ENCODE data around the gene IL25.
"Not testable (repeated sequence)": the region's sequence is repeated elsewhere in the genome, so short reads cannot be mapped to it uniquely, and the experiment has no call there.

Gene IL25

DNA sequence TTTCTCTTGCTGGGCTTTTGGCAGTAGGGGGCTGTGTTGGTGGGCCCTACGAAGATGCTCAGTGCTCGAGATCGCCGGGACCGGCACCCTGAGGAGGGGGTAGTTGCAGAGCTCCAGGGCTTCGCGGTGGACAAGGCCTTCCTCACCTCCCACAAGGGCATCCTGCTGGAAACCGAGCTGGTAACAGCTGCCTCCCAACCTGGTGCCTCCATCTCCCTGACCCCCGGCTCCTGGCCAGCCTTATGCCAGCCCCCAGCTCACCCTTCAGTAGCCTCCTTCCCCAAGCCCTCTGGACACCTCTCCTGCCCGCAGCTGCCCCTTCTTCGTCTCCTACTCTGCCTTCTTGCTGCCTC is 4.6 kb downstream of the IL25 start:
- DNase-seq: no peak

DNA sequence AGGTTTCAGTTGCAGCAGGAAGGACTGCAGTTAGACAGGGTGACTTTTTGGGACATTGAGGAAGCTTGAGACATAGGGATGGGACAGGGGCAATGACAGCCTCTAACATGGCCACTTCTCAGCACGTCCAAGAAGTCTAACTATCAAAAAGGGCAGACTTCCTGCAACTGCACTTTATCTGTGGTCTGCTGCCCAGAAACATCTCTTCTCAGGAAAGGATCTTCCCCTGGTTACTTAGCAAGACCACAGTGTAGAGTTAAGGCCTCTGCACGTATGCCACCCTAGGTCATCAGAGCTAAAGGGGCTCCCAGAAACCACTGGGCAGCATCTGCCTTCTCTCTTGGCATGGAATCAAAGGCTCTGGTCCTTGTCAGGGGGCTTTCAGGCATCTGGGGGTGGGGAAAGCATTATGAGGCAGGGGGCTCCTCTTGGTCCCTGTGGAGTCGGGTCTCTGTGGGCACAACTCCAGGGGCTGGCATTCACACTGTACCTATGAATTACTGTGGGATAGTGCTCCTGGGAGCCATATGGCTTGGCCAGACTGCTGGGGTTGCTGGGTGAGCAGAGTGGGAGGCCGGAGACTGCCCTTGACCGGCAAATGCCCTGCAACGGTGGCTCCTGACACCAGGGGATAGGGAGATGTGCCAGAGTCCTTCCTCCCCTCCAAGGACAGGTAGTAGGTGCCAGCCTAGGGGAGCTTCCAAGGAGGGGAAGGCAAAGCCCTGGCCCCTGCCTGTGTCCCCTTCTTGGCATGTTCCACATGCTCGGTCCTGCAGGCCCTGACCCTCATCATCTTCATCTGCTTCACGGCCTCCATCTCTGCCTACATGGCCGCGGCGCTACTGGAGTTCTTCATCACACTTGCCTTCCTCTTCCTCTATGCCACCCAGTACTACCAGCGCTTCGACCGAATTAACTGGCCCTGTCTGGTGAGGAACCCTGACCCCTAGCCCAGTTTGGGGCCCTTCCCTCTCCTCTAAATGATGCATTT is 5.3 kb downstream of the IL25 start:
- no peak for DNase-seq

DNA sequence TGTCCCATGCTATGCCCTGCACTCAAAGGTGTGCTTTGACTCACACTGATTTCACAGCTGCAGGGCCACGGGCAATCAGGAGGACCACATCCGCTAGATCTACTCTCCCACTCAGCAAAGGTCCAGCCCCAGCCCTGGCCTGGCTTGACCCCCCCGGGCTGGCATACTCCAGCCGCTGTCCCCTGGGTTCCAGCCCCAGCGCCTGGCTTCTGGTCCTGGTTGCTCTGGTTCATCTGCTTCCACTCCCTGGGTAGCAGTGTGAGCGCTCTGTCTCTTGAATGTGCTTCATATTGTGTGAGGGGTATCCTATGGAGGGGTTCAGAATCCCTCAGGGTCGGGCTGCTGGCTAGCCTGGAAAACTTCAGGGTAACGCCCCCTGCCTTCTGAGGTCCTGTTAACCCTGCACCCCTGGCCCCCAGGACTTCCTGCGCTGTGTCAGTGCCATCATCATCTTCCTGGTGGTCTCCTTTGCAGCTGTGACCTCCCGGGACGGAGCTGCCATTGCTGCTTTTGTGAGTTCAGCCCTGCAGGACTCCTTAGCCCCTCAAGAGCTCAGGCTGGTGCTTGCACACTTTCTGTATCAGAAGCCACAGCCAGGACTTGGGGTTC is 6.1 kb downstream of the IL25 start:
- DNase-seq: no peak

DNA sequence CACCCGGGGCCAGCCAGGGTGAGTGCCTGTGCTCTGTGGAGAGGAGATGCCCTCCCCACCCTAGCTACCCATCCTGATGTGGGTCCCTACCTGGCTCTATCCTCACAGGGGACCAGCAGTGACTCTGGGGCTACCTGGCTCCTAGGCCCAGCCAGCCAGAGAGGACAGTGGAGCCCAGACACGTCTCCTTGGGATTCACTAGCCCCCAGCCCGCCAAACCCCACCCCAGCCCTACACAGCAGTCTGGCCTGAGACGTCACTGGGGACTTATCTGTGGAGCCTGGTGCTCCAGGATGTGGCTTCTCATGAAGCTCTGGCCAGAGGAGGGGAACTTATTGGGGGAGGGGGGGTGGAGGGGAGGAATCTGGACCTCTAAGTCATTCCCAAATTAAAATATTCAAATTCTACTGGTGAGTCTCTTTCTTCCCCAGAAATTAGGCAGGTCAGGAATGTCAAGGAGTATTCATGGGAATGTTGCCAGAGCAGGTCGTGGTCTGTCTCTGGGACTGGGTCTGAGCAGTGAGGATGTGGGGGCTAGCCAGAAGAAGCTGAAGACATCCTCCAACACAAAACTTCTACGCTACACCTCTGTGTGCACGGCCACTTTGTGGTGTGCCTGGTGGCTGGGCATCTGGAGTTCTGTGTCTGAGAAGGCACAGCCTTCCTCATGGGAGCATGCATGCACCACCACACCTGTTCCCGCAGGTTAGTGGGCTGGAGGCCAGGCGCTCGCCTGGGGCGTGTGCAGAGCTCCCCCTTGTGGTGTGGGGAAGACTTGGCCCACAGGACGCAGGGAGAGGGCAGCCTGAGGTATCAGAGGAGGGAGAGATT is 7.0 kb downstream of the IL25 start:
- peak; percentile 76 for DNase-seq

DNA sequence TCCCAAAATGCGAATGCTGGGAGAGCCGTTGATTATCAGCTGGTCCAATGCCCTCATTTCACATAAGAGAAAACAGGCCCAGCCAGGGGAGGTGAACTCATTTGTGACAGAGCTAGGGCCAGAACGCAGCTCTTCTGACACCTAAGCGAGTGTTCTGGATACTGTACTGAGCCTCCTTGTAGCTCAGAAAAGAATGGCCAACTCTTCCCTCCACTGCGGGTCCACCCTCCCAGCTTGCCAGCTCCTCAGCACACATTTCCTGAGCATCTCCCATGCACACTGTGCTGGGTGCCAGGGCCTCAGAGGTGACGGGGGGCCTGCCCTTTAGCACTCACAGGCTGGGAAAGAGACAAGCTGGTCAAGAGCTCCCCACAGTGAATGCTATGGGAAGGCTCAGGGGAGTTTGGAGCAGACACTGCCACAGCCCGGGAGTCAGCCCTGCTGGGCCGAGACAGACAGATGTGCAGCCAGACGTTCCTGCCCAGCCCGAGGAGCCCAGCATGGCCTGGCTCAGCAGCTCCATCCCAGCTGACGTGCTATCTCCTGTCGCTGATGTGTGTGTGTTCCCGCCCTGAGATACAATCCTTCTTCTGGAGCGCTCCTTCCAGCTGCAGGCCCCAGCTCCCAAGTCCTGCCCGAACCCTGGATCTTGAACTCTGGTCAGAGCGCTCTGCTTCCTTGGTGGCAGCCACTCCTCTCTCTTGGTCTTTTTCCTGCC is 7.7 kb downstream of the IL25 start:
- no peak for DNase-seq

DNA sequence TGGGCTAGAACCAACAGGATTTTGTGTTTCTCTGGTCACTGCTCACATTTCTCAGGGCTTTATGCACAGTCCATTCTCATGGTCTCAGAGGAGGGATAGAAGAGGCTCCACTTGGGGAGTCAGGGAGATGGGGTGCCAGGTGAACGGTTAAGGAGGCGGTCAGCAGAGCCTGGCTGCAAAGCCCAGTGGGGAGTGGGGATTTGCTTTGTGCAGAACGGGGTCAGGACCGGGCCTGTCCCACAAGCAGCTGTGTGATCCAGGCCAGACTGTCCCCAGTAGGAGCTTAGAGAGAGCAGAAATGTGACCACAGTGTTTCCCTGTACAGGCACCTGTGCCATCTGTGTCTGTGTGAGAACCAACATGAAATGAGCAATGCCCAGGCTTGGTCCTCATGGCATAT is 8.4 kb downstream of the IL25 start:
- DNase-seq: no peak

DNA sequence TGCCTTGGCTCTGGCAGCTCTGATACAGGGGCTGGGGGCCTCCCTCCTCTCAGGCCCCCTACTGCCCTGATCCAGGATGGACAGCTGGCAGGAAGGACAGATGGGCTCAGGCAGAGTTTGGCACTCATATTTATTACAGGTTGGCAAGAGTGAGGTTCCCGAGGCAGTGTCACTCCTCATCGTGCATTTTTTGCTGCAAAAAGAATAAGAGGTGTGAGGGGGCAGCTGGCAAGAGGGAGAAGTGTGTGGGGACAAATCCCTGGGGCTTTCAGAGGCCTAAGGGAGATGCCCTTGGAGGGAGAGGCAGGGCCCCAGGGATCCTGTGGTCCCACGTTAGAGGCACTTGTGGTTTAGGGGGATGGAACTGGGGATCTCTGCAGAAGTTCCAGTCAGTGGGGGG is 9.3 kb downstream of the IL25 start:
- no peak for DNase-seq

DNA sequence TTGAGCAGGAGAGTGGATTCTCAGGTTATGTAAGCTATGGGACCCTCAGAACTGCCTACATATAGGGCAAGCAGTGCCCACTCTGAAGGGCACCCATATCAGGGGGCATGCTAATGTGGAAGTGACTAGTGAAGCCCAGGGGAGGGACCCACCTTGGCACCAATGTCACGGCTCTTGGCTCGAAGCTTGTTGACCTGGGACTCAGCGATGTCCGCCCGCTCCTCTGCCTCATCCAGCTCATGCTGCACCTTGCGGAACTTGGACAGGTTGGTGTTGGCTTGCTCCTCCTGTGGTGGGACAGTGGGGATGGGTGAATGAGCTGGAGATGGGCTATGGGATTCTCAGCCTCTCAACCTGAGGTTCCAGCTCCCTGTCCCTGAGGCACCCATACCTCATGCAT is 9.7 kb downstream of the IL25 start:
- DNase-seq: no peak

DNA sequence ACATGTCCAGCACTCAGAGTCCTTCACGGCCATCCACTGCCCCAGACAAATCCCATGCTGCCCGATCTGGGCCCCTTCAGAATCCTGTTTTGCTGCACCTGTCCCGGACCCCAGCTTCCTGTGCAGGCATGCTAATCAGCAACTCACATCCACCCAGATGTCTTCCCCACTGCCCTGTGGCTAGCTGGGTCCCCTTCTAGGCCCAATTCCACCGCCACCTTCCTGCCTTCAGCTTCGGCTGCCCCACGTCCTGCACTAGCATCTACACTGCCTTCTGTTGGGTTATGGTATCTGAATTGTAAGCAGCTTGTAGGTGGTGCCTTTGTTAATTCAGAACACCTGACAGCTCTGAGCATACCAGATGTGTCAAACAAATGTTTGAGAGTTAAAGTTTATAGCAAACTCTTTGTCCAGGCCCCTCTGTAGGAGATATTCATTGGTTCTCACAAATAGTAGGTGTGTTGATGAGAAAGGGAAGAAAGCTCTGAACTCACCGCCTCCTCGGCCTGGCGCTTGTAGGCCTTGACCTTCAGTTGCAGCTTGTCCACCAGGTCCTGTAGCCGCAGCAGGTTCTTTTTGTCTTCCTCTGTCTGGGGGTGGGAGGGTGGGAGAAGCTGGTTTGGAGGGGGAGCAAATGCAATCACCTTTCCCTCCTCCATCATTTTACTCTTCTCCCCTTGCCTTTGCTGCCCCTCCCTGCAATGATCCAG is 10.3 kb downstream of the IL25 start:
- DNase-seq: no peak

DNA sequence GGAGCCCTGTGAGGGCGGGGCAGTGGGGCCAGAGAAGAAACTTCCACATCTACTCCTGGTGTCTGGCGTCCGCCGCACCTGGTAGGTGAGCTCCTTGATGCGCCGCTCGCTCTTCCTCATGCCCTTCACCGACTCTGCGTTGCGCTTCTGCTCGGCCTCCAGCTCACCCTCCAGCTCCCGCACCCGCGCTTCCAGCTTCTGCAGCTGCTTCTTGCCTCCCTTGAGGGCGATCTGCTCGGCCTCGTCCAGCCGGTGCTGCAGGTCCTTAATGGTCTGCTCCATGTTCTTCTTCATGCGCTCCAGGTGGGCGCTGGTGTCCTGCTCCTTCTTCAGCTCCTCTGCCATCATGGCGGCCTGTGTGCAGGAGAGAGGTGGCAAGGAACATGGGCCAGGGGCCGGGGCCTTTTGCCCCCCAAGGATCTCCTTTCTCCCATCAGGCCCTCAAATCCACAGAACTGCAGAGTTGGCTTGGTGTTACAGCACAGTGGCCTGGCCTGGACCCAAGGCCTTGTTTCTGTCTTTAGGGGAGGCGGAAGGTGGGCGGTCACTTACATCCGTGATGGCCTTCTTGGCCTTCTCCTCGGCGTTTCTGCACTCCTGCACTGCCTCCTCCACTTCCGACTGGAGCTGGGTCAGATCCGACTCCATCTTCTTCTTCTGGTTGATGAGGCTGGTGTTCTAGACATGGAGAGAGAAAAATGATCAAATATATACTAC is 11.9 kb downstream of the IL25 start:
- DNase-seq: no peak

DNA sequence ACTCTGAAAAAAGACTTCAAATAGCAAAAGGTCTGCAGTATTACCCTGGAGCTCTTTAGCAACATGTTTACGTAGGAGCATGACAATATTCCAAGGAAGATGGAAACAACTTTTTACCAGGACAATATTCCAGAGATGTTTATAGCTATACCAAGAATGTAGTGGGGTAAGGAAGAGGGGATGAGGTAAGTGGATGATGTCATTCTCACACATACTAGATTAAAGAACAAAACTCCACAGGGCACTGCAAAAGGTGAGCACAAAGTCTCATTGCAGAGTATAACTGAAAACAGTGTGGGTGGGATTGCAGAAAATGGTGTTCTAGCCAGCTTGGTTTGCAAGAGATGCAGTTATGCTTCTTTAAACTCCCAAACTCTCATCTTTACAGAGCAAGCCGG is 12.6 kb downstream of the IL25 start:
- DNase-seq: no peak

DNA sequence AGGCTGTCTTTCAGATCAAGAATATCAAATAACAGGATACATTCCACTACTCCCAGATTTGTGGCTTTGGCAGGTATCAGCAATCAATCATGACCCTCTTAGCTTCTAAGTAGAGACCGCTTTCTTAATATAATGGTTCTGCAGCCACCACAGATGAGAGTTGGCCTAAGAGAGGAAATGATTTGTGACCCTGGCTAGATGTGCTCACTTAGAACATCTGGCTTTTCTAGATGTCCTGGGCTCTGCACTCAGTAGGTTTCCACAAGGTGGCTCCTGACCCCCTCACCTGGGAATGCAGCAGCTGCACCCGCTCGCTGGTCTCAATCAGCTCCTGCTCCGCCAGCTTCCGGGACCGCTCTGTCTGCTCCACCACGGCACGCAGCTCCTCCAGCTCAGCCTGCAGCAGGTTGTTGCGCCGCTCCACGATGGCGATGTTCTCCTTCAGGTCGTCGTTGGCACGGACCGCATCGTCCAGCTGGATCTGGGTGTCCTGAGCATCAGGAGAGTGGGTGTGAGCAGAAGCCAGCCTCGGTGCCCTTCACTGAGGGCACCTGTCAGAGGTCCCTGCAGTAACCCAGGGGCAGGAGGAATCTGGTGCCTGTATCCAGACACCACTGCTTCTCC is 13.1 kb downstream of the IL25 start:
- no peak for DNase-seq

DNA sequence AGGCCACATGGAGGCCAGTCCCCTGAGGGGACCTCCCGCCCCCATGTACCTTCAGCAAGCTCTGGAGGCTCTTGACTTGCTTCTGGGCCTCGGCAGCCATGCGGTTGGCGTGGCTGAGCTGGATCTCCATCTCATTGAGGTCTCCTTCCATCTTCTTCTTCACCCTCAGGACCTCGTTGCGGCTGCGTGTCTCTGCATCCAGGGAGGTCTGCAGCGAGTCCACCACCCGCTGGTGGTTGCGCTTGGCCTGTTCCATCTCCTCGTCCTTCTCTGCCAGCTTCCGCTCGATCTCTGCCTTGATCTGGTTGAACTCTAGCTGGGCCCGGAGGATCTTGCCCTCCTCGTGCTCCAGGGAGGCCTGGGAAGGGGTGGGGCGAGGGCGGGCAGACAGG is 13.7 kb downstream of the IL25 start:
- not testable (repeated sequence) for DNase-seq

DNA sequence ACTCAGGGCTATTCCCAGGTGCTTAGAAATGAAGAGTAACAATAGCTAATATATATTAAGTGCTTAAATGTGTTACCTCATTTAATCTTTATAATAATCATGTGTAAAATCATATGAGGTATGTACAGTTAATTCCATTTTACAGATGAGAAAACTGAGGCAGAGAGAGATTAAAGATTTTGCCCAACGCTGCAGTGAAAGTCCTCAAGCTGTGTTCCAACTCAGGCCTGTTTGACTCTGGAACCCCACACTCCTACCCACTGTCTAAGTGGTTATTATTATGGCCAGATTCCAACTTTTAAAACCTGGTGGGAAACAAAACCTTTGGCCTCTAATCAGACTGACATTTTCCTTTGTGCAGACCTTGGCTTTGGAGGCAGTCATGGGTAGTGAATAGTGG is 14.4 kb downstream of the IL25 start:
- no peak for DNase-seq

DNA sequence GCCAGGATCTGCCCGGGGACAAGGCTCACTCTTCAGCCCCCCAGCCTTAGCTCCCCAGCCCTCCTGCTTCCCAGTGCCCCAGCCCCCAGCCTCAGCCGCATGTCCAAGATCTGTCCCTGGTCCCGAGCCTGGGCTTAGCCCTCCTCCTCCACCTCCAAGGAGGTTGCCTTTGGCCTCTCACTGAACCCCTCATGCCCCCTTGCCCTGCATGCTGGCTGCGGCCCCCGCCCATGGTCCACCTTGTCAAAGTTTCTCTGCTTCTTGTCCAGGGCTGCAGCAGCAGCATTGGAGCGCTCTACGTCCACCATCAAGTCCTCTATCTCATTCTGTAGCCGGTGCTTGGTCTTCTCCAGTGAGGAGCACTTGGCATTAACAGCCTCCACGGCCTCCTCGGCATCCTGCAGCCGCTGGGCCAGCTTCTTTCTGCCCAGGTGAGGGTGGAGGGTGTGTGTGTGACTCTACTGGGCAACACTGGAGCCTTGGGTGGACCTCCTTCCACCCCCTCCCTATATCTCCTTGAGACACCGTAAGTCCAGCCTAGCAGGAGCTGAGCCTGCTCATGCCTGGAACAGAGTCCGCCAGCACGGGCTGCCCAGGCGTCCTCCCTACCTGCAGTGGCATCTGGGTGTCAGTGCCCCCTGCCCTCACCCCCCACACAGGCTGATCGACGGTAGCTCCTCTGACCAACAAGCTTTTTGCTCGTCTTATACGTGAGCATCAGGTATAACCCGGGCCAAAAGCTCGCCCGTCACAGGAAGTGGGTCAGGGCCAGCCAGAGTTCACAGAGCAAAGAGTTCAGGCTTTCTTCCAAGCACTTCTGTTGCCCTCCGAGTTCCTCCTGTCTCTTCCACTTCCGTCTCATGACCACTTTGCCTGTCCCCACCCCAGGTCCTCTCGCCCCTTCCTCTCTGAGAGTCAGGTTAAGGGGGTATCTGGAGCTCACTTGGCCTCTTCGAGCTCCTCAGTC is 15.6 kb downstream of the IL25 start:
- DNase-seq: no peak

DNA sequence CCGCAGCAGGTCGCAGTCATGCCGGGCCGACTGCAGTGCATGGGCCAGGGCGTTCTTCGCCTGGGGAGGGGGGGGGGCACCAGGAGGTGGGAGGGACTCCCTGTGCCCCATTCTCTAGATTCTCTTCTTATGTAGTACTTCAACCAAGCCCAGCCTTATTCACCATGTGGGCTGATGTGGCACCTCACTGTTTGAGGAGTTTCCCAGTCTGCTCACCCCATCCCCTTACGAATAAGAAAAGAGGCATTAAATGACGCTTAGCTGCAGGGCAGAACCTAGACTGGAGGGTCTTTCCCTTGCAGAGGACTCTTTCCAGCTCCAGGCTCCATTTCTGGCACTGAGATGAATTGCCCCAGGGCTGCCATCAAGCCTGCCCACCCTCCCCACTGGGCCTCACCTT is 16.4 kb downstream of the IL25 start:
- DNase-seq: no peak

DNA sequence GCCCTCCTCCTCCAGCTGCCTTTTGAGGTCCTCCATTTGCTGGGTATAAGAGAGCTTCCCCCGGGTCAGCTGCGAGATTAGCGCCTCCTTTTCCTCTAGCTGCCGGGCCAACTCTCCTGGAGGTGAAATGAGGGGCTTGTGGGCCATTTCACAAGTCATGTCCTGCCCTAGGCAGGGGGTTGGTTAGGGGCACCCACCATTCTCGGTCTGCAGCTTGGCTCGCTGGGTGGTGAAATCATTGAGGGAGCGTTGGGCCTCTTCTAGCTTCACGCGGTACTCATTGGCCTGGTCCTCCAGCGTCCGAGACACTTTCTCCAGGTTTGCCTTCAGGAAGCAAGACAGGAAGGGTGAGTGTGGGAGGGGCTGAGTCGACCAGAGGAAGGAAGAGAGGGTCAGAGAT is 16.8 kb downstream of the IL25 start:
- no peak for DNase-seq

DNA sequence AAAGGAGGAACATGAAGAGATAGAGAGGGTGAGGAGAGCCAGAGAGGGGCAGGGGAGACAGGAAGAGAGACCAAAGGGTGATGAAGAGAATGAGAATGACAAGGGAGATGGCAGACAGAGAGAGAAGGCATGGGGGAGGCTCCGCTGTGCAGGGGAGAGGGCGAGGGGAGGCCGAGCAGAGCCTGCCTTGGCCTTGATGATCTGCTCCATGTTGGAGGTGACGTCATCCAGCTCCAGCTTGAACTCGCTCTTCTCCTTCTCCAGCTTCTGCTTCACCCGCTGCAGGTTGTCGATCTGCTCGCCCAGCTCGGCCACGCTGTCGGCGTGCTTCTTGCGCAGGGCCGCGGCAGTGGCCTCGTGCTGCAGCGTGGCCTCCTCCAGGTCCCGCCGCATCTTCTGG is 17.3 kb downstream of the IL25 start:
- not testable (repeated sequence) for DNase-seq

DNA sequence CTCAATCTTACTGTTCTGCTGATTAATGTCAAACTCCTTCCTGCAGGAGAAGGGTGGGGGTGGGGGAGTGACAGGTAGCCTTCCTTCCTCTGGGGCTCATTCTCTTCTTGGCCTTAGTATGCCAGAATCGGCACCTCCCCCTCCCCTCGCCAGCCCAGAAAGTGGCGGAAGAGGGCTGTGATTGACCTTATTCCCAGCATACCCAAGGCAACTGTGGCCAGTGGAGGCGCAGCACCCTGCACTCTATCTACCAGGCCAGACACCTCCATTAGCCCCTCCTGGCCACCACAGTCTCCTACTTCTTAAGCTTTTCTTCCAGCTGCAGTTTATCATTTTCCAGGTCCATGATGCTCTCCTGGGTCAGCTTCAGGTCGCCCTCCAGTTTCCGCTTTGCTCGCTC is 20.0 kb downstream of the IL25 start:
- DNase-seq: no peak

DNA sequence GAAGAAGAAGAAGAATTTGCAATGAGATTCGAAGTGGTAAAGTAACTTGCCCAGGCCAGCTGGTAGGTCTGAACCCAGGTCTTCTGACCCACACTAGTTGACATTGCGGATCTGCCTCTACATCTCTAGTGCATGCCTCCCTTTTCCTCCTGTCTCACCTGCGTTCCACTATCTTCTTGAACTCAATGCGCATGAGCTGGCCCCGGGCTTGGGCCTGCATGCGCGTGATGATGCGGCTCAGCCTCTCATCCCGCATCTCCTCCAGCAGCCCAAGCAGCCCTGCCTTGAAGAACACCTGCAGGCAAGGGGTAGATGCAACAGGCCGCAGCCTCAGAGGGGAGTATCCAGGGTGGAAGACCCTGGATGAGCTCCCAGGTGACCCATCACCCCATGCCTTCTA is 23.5 kb downstream of the IL25 start:
- DNase-seq: no peak
